MCF 10A (cell line): Measurements from ENCODE around the gene CROCC2. TPM values are rescaled to one million over a fixed set of nuclear protein-coding genes. Genes with fewer than 3 reads are reported as not detected.

Experiments
- BruUV-seq: library from RNA; stranded (reverse); fragments of 400-500 nt; replicated peaks from 2 replicates; lab custom pipeline; 2021; lab: Mats Ljungman, UMichigan
- CTCF ChIA-PET: fragments of 300-600 bp; sonication (Branson Sonifier 250); formaldehyde crosslinking; extraction: SDS; loops from one replicate; lab custom pipeline; 2021; ENCODE audit warnings: antibody characterized with exemption, inconsistent platforms; lab: Yijun Ruan, JAX
- POLR2A ChIA-PET: fragments of 300-600, 350-650 bp; sonication (Branson Sonifier 250); formaldehyde crosslinking; extraction: SDS; loops from one replicate; lab custom pipeline; 2020; ENCODE audit warnings: antibody characterized with exemption, inconsistent platforms; lab: Yijun Ruan, JAX
- DNase-seq: peaks from one replicate; pipeline ENCODE4 v3.0.0-alpha.2; 2018; ENCODE audit not compliant: unreplicated experiment
- H3K27ac Mint-ChIP-seq: one replicate; pipeline ENCODE4 v1.8.0; 2022; ENCODE audit warnings: mild to moderate bottlenecking, low read depth, mixed read lengths; ENCODE audit not compliant: unreplicated experiment
- H3K27me3 Mint-ChIP-seq: one replicate; pipeline ENCODE4 v1.8.0; 2022; ENCODE audit warnings: mixed read lengths; ENCODE audit not compliant: insufficient read depth, unreplicated experiment
- H3K36me3 Mint-ChIP-seq: one replicate; pipeline ENCODE4 v1.8.0; 2022; ENCODE audit warnings: mild to moderate bottlenecking, moderate library complexity, mixed read lengths; ENCODE audit not compliant: insufficient read depth, unreplicated experiment
- H3K4me1 Mint-ChIP-seq: one replicate; pipeline ENCODE4 v1.8.0; 2022; ENCODE audit warnings: mixed read lengths; ENCODE audit not compliant: insufficient read depth, unreplicated experiment
- H3K4me3 Mint-ChIP-seq: one replicate; pipeline ENCODE4 v1.8.0; 2022; ENCODE audit warnings: mild to moderate bottlenecking, moderate library complexity, mixed read lengths; ENCODE audit not compliant: unreplicated experiment
- H3K9me3 Mint-ChIP-seq: one replicate; pipeline ENCODE4 v1.8.0; 2022; ENCODE audit warnings: mixed read lengths; ENCODE audit not compliant: unreplicated experiment
- intact Hi-C: fragments of 100-400 bp; cut with micrococcal nuclease; formaldehyde crosslinking; loops from 2 replicates; pipeline ENCODE4 v1.14.1; 2022
- total RNA-seq: library from RNA; stranded (reverse); gene quantifications from 2 replicates; pipeline ENCODE4 v1.2.3, GENCODE V29; 2022
- TF ChIP-seq, protein P1 (sequence below): fragments of 200-600 bp; IDR thresholded peaks from one replicate; pipeline ENCODE4 v1.8.0; 2022; ENCODE audit warnings: antibody characterized with exemption, mild to moderate bottlenecking; ENCODE audit not compliant: unreplicated experiment

Gene CROCC2
- total RNA-seq, 1 experiment from 2014 or later, result not detected

DNA sequence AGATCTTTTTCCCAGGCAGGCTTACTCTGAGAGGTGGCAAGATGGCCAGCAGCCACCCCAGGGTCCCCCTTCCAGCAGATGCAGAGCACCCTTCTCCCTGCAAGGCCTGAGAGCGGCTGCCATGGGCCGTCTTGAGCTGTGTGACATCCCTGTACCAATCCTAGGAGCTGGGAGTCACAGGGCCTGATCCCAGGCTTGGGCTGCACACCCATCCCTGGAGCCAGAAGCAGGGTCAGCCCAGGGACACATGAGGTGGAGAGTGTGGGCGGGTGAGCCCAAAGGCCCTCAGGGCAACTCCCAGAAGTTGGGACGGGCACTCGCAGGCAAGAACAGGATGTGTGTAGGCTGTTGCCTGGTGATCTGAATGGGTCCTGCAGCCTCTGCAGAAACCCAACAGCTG lies 40.5 kb downstream of the CROCC2 start:
- POLR2A ChIA-PET, result no interaction called here
- Mint-ChIP-seq H3K36me3 (no peaks in the 10 kb centered on the region), H3K4me3 (no peak overlapping the region), H3K9me3 (no peaks in the 10 kb centered on the region), H3K27me3 (no peaks in the 10 kb centered on the region), H3K4me1 (no peaks in the 10 kb centered on the region), H3K27ac (no peak overlapping the region)
- peak; percentile 60 for DNase-seq
- no TSS peak for BruUV-seq
- TF ChIP-seq, protein P1, sequence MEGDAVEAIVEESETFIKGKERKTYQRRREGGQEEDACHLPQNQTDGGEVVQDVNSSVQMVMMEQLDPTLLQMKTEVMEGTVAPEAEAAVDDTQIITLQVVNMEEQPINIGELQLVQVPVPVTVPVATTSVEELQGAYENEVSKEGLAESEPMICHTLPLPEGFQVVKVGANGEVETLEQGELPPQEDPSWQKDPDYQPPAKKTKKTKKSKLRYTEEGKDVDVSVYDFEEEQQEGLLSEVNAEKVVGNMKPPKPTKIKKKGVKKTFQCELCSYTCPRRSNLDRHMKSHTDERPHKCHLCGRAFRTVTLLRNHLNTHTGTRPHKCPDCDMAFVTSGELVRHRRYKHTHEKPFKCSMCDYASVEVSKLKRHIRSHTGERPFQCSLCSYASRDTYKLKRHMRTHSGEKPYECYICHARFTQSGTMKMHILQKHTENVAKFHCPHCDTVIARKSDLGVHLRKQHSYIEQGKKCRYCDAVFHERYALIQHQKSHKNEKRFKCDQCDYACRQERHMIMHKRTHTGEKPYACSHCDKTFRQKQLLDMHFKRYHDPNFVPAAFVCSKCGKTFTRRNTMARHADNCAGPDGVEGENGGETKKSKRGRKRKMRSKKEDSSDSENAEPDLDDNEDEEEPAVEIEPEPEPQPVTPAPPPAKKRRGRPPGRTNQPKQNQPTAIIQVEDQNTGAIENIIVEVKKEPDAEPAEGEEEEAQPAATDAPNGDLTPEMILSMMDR, result no peak
- intact Hi-C loops, result no loop called here
- CTCF ChIA-PET, result interaction anchor here (0.7 kb wide), 2 partner anchors 37 to 43 kb away, joined by 3 read pairs; no protein-coding TSS in a partner anchor

DNA sequence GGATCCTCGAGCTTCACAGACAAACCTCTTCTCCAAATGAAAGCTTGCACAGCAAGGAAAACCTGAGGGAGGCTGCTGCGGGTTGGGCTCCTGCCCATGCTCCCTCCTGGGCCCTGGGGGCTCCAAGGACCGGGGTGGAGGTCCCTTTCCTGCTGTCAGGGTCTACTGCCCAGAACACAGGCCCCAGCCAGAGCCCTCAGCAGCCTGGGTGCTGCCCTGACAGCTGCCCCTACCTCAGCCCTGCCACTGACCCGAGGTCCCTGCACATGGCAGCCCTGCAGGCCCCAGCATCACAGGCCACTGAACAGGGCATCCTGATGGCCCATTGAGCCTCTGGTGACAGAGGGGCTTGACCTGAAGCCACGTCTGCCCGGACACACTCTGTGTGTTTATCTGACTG lies 41.0 kb downstream of the CROCC2 start:
- H3K36me3 Mint-ChIP-seq, result no peaks in the 10 kb centered on the region
- intact Hi-C loops, result no loop called here
- no TSS peak for BruUV-seq
- no peaks in the 10 kb centered on the region for H3K9me3 Mint-ChIP-seq
- POLR2A ChIA-PET, result no interaction called here
- H3K4me3 Mint-ChIP-seq, result no peak overlapping the region
- no peaks in the 10 kb centered on the region for H3K27me3 Mint-ChIP-seq
- no peaks in the 10 kb centered on the region for H3K4me1 Mint-ChIP-seq
- TF ChIP-seq, protein P1, result no peak
- no peak for DNase-seq
- CTCF ChIA-PET, result interaction anchor here (0.7 kb wide), 2 partner anchors 38 to 42 kb away, joined by 3 read pairs; no protein-coding TSS in a partner anchor
- H3K27ac Mint-ChIP-seq, result no peak overlapping the region

DNA sequence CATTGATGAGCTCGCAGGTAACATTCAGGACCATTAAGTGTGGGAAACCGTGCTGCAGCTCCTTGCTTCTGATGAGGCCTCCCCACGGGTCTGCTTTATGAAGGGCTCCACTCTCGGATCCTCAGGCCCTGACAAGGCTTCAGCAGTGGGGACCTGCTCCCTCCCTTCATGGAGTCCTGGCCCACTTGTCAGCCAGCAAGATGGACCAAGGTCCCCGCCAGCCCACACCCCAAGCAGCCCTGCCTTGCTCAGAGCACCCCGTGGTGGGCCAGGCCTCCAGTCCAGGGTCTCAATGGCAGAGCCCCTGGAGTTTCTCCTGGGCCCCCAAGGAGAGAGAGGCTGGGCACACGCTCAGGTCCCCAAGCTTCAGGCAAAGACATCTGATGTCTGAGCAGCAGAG lies 41.5 kb downstream of the CROCC2 start:
- intact Hi-C loops, result no loop called here

DNA sequence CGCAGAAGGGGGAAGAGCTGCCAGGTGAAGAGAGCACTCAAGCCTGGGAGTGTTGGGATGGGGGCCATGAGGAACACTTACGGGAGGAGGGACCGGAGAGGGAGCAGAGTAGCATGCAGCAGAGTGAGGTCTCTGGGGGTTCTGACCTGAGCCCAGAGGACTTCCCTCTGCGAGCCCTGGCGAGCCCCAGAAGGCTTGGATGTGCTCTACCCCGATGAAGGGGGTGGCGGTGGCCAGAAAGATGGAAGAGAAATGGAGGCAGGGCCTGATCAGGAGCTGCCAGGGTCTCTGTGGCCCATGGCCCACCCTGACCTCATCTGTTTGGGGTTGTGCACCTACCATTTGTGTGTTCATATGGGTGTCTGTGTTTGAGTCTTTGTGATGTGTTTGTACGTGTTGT lies 42.0 kb downstream of the CROCC2 start:
- Mint-ChIP-seq H3K36me3 (no peaks in the 10 kb centered on the region), H3K9me3 (no peaks in the 10 kb centered on the region), H3K4me1 (no peaks in the 10 kb centered on the region), H3K27ac (no peak overlapping the region), H3K27me3 (no peaks in the 10 kb centered on the region), H3K4me3 (no peak overlapping the region)
- POLR2A ChIA-PET, result no interaction called here
- CTCF ChIA-PET, result no interaction called here
- DNase-seq, result no peak
- intact Hi-C loops, result no loop called here
- no TSS peak for BruUV-seq
- TF ChIP-seq, protein P1, result no peak

More for the DNA sequence above, 41.5 kb downstream of the CROCC2 start:
- no peak for DNase-seq
- Mint-ChIP-seq H3K27me3 (no peaks in the 10 kb centered on the region), H3K4me3 (no peak overlapping the region), H3K27ac (no peak overlapping the region), H3K4me1 (no peaks in the 10 kb centered on the region), H3K36me3 (no peaks in the 10 kb centered on the region), H3K9me3 (no peaks in the 10 kb centered on the region)
- ChIA-PET CTCF (interaction anchor here (0.7 kb wide), 1 partner anchor 38 kb away, joined by 3 read pairs; no protein-coding TSS in a partner anchor), POLR2A (no interaction called here)
- no TSS peak for BruUV-seq
- TF ChIP-seq, protein P1, result no peak
